Effector CD4-positive, alpha-beta T cell (primary cell): ENCODE results near the gene KCNK4.
A peak's percentile ranks its signal among the peaks of the same experiment; 100 is the strongest.

Experiments
- DNase-seq: peaks from one replicate; pipeline ENCODE4 v3.0.0-alpha.2; 2020

The KCNK4 gene

DNA sequence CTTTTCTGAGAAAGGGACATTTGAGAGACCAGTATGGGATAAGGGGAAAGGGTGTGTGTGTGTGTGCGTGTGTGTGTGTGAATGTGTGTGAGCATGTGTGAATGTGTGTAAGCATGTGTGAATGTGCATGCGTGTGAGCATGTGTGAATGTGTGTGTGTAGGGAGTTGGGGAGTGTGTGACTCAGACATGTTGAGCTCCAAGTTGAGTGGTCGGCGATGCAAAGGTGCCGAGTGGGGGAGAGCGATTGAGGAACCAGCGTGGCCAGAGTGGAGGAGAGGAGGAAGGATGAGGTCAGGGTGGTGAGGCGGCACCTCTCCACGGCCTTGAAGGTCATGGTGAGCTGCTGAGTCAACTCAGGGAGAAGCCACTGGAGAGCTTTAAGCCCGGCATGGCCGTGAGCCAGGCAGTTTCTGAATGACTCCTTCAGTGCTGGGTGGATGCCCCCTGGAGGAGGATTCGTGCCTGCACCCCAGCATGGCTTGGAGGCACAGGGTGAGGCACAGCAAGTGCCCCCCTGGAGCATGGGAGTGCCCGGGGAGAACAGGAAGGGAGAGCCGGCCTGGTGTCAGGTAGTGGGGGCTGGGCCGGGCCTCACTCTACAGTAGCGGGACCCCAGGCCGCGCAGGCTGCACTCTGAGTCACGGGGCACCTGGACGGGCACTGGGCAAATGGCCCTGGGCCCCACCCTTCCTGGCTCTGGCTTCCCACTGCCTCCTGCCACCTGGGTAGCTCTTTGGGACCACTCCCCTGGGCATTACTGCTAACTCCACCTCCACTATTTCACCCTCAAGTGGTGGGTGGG lies 40.7 kb downstream of the KCNK4 start:
- peak; percentile 47 for DNase-seq

DNA sequence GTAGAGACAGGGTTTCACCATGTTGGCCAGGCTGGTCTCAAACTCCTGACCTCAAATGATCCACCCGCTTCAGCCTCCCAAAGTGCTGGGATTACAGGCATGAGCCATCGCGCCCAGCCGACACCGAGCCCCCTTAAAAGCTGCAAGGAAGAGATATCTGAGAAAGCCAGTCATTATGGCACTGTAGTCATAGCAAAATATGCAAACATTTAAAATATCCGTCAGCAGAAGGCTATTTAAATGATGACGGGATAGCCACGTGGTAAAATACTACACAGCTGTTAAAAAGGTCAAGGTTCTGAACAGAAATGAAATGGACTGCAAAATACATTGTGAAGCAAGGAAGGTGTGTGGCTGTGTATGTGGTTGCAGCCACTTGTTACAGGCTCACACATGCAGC lies 42.5 kb downstream of the KCNK4 start:
- no peak for DNase-seq

DNA sequence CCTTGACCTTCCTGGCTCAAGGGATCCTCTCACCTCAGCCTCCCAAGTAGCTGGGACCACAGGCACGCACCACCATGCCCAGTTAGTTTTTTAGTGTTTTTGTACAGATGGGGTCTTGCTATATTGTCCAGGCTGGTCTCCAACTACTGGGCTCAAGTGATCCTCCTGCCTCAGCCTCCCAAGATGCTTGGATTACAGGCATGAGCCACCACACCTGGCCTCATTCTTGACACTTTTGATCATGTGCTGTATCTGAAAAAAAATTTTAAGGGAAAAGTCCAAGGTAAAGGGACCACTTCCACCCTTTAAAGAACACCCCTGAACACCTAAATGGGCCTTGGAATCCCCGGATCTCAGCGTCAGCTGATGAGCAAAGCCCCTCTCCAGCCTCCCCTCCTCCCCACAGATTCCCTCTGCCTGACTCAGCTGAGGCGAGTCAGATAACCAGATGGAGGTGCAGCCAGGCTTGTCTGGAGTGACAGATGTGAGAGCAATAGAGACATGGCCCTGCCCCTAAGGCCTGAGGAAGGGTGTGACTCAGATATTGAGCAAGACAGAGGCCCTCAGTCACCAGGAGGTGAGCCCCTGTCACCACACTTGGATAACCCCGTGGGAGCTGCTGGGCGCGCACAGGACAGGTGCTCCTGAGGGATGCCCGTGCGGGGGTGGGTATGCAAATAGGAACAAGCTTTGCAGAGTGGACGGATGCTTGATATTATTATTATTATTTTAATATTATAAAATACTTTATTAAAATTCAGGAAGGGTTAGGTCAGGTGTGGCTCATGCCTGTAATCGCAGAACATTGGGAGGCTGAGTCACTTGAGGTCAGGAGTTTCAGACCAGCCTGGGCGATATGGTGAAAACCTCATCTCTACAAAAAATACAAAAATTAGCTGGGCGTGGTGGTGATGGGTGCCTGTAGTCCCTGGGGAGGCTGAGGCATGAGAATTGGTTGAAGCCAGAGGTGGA lies 43.9 kb downstream of the KCNK4 start:
- DNase-seq: no peak

DNA sequence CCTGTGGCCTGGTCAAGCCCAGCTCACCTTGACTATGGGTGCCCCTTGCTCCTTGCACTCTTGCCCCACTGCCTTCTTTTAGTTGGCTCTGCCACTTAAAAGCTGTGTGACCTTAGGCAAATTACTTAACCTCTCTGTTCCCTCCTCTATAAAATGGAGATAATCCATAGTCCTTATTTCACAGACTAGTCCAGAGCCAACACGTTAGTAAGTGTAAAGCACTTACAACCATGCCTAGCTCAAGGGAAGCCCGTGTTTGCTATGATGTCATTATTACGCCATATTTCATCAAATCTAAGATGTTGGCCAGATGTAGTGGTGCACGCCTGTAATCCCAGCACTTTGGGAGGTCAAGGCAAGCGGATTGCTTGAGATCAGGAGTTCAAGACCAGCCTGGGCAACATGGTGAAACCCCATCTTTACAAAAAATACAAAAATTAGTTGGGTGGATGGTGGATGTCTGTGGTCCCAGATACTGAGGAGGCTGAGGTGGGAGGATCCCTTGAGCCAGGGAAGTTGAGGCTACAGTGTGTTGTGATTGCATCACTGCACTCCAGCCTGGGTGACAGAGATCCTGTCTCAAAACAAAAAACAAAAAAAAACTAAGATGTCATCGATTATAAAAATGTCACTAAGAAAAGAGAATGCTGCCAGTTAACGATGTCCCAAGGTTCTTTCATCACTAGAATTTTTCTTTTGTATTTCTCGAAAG lies 46.6 kb downstream of the KCNK4 start:
- DNase-seq: no peak

DNA sequence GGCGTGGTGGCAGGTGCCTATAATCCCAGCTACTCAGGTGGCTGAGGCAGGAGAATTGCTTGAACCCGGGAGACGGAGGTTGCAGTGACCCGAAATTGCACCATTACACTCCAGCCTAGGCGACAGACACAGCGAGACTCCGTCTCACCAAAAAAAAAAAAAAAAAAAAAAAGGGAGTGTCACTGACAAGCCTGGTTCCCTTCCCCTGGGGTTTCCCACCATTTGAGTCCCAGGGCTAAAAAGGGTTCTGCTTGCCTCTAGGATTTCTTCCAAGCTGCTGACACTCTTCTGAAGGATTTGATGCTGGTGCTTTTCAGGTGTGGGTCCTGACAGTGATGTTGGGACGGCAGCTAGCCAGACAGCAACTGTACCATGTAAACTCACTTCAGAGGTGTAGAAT lies 47.6 kb downstream of the KCNK4 start:
- DNase-seq: no peak

DNA sequence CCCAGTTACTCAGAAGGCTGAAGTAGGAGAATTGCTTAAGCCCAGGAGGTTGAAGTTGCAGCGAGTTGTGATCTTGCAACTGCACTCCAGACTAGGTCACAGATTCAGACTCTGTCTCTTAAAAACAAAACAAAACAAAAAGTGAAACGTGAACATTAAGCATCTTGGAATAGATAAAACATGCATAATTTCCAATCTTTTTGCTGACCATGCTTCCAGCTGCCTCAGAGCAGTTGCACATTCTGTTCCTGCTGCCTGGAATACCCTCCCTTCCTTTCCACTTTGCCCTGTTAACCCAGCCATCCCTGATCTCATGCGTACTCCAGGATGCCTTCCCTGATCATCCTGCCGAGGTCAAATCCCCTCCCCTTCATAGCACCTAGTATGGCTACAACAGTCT lies 48.2 kb downstream of the KCNK4 start:
- DNase-seq: no peak

DNA sequence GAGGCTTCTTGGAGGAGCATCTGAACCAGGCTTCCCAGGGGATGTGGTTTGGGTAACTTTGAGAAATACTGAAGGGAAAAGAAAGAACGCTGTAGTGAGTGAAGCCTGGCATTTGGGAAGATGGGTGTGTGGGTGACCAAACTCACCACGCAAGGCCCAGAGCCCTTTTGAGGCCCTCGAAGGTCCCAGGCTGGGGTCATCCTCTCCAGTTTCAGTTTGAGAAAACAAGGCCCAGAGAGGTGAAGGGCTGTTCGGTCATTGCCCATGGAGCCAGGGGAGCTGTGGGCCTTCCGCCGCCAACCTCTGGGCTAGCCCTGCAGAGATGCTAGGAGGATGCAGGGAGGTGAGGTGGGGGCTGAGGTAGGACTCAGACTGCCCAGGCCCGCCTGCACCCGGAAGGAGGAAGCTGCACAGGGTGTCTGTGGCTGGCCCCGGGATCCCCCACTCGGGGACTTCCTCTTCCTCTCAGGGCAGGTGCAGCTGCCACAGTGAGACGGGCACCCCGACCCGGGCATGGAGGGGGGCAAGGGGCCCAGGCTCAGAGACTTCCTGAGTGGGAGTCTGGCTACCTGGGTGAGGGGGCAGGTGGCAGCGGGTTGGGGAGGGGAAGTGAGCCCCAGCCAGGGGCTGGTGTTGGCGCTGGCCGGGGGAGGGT lies 48.8 kb downstream of the KCNK4 start, which contains the start of gene CCDC88B:
Gene CCDC88B, plus strand, starts transcription at position 451 of the 655 bp plus-strand sequence. Its CDS starts 63 bp downstream, at position 514.
- DNase-seq: peak; percentile 83

DNA sequence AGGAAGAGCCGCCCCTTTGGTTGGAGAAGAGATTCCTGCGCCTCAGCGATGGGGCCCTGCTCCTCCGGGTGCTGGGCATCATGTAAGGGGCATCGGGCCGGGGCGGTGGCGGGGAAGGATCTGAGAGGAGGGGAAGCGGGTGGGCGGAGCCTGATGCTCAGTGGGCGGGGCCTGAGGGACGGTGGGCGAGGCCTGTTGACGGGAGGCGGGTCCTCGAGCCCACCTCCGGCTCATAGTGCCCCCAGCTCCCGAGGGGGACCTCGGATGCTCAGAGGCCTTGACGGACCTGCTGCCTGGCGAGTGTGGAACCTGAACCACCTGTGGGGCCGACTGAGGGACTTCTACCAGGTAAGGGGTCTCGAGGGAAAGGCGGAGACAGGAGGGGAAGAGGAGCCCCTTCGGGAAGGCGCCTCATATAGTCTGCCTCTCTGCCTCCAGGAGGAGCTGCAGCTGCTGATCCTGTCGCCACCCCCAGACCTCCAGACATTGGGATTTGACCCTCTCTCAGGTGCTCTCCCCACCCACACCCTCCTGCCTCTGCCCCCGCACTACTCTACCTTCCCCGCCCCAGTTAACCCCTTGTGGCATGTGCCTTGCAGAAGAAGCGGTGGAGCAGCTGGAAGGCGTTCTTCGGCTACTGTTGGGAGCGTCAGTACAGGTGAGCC lies 49.7 kb downstream of the KCNK4 start:
- DNase-seq: peak; percentile 62

DNA sequence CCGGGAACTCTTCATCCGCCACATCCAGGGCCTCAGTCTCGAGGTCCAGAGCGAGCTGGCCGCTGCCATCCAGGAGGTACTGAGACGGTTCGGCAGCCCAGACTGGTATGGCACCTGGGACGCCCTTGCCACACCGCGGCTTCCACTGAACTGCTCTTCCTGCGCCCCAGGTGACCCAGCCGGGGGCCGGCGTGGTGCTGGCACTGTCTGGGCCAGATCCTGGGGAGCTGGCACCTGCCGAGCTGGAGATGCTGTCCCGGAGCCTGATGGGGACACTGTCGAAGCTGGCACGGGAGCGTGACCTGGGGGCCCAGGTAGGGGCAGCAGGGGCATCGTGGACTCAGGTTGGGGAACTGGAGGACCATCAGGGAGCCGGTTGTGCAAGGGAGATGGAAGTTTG lies 50.3 kb downstream of the KCNK4 start:
- DNase-seq: no peak

DNA sequence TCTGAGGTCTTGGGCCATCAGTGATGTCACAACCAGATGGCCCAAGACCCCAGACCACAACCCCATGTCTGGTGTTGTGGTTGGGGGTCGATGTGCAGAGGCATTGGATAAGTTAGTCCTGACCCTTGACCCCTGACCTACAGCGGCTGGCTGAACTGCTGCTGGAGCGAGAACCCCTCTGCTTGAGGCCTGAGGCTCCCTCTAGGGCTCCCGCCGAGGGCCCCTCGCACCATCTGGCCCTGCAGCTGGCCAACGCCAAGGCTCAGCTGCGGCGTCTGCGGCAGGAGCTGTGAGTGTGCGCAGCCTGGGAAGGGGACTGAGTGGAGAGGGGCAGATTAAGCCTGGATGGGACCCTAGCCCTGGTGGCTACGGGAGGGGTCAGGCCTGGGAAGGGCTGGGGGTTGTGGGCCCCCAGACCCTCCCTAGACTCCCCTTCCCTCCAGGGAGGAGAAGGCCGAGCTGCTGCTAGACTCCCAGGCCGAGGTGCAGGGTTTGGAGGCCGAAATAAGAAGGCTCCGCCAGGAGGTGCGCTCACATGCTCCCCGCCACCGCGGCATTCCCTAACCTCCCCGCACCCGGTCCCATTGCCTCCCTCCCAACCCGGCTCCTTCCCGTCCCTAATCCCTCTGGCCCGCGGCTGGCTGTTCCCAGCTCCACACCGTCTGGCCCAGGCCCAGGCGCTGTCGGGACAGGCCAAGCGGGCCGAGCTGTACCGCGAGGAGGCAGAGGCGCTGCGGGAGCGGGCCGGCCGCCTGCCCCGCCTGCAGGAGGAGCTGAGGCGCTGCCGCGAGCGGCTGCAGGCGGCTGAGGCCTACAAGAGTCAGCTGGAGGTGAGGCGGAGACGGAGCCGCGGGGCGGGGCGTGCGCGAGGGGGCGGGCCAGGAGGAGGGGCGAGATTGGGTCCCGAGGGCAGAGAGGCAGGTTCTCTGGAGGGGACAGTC lies 51.0 kb downstream of the KCNK4 start:
- DNase-seq: peak; percentile 78

DNA sequence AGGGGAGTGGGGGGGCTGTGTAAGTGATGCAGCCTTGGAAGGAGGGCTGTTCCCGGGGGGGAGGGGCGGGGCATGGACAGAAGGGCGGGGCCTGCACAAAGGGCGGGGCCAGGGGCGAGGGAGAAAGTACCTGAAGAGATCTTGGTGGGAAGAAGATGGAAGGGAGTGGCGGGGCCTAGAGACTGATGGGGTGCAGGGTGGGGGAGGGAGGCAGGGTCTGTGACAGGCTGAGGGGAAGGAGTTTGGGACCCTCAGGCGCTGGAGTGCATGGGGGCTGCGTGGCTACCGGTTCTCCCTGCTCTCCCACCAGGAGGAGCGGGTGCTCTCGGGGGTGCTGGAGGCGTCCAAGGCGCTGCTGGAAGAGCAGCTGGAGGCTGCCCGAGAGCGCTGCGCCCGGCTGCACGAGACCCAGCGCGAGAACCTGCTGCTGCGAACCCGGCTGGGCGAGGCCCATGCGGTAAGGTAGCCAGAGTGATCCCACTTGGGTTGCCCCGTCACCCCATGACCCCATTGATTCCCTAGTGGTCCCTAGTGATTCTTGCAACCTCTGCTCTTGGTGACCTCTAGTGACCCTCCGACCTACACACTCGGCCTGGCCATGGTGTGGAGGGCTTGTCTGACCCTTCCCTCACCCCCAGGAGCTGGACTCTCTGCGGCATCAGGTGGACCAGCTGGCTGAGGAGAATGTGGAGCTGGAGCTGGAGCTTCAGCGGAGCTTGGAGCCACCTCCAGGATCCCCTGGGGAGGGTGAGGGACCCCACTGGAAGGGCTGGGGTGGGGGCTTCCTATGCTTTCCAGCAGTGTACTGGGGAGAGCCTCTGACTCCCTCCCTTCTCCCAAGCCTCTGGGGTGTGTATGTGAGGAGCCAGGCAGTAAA lies 52.0 kb downstream of the KCNK4 start:
- no peak for DNase-seq

DNA sequence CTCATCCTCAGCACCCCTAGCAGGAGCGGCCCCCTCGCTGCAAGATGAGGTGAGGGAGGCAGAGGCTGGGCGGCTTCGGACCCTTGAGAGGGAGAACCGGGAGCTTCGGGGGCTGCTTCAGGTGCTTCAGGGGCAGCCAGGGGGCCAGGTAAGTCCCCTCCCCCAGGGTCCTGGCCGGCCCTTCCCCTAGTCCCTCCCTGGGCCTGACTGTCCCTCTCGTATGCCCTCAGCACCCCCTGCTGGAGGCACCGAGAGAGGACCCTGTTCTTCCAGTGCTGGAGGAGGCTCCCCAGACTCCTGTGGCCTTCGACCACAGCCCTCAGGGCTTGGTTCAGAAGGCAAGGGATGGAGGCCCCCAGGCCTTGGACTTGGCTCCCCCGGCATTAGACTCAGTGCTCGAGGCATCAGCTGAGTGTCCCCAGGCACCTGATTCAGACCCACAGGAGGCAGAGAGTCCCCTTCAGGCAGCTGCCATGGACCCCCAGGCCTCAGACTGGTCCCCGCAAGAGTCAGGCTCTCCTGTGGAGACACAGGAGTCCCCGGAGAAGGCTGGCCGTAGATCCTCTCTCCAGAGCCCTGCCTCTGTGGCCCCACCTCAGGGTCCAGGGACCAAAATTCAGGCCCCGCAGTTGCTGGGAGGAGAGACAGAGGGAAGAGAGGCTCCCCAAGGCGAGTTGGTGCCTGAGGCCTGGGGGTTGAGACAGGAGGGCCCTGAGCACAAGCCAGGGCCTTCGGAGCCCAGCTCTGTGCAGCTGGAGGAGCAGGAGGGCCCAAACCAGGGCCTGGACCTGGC lies 52.9 kb downstream of the KCNK4 start:
- no peak for DNase-seq

DNA sequence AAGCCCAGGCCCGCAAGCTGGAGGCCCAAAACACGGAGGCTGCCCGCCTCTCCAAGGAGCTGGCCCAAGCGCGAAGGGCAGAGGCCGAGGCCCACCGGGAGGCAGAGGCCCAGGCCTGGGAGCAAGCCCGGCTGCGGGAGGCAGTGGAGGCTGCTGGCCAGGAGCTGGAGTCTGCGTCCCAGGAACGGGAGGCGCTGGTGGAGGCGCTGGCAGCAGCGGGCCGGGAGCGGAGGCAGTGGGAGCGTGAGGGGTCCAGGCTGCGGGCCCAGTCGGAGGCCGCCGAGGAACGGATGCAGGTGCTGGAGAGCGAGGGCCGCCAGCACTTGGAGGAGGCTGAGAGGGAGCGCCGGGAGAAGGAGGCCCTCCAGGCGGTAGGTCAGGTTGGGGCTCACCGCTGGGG lies 53.7 kb downstream of the KCNK4 start:
- no peak for DNase-seq

DNA sequence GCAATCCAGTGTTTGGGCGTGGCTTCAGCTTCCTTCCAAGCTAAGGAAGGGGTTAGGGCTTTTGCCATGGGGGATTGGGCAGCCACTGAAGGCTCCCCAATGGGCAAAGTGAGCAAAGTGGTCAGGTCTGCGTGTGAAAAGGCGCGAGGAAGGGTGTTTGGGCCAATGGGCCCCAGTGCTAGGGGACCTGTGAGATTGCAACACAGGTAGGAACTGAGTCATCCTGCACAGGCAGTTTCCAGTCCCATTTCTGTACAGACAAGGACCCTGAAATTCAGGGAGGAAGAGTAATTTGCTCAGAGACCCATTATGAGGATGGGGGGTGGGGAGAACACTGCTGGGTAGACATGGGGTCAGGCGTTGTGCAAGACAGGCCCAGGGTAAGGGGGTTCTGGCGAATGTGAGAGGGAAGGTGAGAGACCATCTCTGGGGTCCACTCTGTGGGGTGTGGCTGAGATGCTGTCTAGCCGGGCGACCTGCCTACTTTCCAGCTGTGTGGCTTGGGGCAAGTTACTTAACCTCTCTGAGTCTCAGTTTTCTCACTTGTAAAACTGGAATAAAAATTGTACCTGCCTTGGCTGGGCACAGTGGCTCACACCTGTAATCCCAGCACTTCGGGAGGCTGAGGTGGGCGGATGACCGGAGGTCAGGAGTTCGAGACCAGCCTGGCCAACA lies 56.2 kb downstream of the KCNK4 start:
- no peak for DNase-seq

DNA sequence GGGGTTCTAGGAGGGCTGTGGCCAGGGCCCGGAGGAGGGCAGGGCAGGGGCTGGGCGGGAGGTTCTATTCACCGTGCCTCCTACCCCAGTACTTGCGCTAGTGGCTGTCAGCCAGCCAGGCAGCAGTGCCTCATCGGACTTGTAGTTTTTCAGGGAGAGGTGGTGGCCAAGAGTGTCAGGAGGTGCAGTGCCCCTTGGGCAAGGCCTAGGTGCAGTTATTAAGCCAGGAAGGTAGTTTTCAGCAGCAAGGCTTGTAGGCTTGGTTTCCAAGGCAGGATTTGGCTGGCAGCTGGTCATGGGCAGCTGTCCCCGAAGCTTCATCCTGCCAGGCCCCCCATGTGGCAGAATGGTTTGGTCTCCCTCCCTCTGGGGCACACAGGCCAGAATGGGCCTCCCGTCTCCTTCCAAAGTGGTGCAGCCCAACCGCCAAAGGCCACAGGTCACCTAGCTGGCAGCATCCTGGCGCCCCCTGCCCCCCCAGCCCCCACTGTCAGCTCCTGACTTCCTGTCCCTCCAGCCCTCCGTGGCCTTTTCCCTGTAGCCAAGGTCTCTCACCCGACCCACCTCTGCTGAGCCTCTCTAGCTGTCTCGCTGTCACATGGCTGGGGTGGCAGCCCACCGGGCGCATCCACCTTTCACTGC lies 57.4 kb downstream of the KCNK4 start:
- no peak for DNase-seq

DNA sequence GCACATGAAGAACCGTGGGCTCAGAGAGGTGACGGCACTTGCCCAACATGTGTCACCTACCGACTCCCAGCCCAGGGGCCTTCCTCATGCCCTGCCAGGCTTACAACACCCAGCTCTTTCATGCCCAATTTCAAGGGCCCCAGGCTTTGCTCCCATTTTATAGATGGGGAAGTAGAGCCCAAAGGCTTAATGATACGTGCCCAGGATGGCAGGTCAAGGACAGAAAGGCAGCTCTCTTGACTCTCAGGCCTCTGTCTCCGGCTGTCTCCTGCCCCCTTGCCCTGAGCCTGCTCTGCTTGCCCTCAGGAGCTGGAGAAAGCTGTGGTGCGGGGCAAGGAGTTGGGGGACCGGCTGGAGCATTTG lies 57.9 kb downstream of the KCNK4 start:
- DNase-seq: no peak

DNA sequence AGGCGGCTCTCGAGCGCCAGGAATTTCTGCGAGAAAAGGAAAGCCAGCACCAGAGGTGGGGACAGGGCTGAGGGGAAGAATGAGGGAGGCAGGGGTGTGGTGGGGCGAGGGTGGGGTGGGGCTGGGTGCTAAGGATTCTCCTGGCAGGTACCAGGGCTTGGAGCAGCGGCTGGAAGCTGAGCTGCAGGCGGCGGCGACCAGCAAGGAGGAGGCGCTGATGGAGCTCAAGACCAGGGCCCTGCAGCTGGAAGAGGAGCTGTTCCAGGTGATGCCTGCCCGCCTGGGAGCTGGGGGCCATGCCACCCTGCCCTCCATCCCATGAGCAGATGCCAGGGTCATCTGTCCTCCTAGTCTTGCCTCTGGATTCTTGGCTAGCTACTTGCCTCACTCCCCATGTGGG lies 58.3 kb downstream of the KCNK4 start:
- no peak for DNase-seq
